Measurements from ENCODE around the gene SSH2.
"Not testable (repeated sequence)": the region's sequence is repeated elsewhere in the genome, so short reads cannot be mapped to it uniquely, and the experiment has no call there.

DNA sequence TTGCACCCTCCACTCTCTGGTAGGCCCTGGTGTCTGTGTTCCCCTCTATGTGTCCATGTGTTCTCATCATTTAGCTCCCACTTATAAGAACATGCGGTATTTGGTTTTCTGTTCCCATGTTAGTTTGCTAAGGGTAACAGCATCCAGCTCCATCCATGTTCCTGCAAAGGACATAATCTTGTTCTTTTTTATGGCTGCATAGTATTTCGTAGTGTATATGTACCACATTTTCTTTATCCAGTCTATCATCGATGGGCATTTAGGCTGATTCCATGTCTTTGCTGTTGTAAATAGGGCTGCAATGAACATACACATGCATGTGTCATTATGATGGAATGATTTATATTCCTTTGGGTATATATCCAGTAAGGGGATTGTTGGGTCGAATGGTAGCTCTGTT is 70.6 kb downstream of the SSH2 start:
- TF ChIP-seq, protein P1, sequence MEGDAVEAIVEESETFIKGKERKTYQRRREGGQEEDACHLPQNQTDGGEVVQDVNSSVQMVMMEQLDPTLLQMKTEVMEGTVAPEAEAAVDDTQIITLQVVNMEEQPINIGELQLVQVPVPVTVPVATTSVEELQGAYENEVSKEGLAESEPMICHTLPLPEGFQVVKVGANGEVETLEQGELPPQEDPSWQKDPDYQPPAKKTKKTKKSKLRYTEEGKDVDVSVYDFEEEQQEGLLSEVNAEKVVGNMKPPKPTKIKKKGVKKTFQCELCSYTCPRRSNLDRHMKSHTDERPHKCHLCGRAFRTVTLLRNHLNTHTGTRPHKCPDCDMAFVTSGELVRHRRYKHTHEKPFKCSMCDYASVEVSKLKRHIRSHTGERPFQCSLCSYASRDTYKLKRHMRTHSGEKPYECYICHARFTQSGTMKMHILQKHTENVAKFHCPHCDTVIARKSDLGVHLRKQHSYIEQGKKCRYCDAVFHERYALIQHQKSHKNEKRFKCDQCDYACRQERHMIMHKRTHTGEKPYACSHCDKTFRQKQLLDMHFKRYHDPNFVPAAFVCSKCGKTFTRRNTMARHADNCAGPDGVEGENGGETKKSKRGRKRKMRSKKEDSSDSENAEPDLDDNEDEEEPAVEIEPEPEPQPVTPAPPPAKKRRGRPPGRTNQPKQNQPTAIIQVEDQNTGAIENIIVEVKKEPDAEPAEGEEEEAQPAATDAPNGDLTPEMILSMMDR (IDR thresholded peaks at IDR 0.05; ENCODE audit: low read length): not testable (repeated sequence)
- TF ChIP-seq EZH2 (optimal IDR thresholded peaks at IDR 0.05; ENCODE audit: low read depth, low read length); EZH2phosphoT487 (IDR thresholded peaks at IDR 0.05; ENCODE audit: low read length): not testable (repeated sequence)
